A673 (cell line): ENCODE measurements around the gene SERGEF. TPM values are rescaled to one million over a fixed set of nuclear protein-coding genes. Genes with fewer than 3 reads are reported as not detected.

Source experiments
- BruUV-seq: library from RNA; stranded (reverse); fragments of 400-500 nt; replicated peaks from 2 replicates; lab custom pipeline; 2021; lab: Mats Ljungman, UMichigan
- CTCF ChIA-PET: fragments of 300-600 bp; sonication (Branson Sonifier 250); formaldehyde crosslinking; loops from one replicate; lab custom pipeline; 2022; ENCODE audit warnings: antibody characterized with exemption; lab: Charles Lee
- POLR2A ChIA-PET: fragments of 300-600 bp; sonication (Branson Sonifier 250); formaldehyde crosslinking; loops from one replicate; lab custom pipeline; 2022; ENCODE audit warnings: antibody characterized with exemption; ENCODE audit not compliant: low non-redundant PET; lab: Charles Lee
- DNase-seq: peaks from one replicate; pipeline ENCODE4 v3.0.0-alpha.2; 2015; ENCODE audit warnings: low spot score
- H3K27ac ChIP-seq: fragments of 200-600 bp; sonication (generic); 2 replicates; pipeline ENCODE4 v1.5.1; 2016; ENCODE audit warnings: mixed run types, low read depth, mild to moderate bottlenecking, mixed read lengths, antibody characterized with exemption, low read length; ENCODE audit not compliant: poor library complexity, severe bottlenecking
- H3K27me3 ChIP-seq: fragments of 200-600 bp; sonication (generic); replicated peaks from 2 replicates; pipeline ENCODE4 v1.6.1; 2017; ENCODE audit warnings: mixed run types, low read depth, mild to moderate bottlenecking, mixed read lengths, antibody characterized with exemption, low read length; ENCODE audit not compliant: insufficient read depth, poor library complexity
- H3K36me3 ChIP-seq: fragments of 200-600 bp; sonication (generic); 2 replicates; pipeline ENCODE4 v1.6.1; 2016; ENCODE audit warnings: mixed run types, mild to moderate bottlenecking, mixed read lengths, antibody characterized with exemption, low read length; ENCODE audit not compliant: insufficient read depth, poor library complexity, severe bottlenecking
- H3K4me1 ChIP-seq: fragments of 200-600 bp; sonication (generic); 2 replicates; pipeline ENCODE4 v1.6.1; 2017; ENCODE audit warnings: mixed run types, mild to moderate bottlenecking, mixed read lengths, antibody characterized with exemption, low read length; ENCODE audit not compliant: insufficient read depth, poor library complexity, severe bottlenecking
- H3K4me3 ChIP-seq: fragments of 200-600 bp; sonication (generic); 2 replicates; pipeline ENCODE4 v1.5.1; 2016; ENCODE audit warnings: low read depth, mixed run types, mild to moderate bottlenecking, mixed read lengths, low read length; ENCODE audit not compliant: poor library complexity, severe bottlenecking
- H3K9me3 ChIP-seq: fragments of 200-600 bp; sonication (generic); 2 replicates; pipeline ENCODE4 v1.6.1; 2016; ENCODE audit warnings: mixed run types, low read depth, mild to moderate bottlenecking, mixed read lengths, antibody characterized with exemption, low read length; ENCODE audit not compliant: poor library complexity, severe bottlenecking
- EZH2 ChIP-seq: fragments of 200-600 bp; sonication (generic); IDR thresholded peaks from 2 replicates; pipeline ENCODE4 v1.6.1; 2017; ENCODE audit warnings: borderline replicate concordance, low read depth, mild to moderate bottlenecking, mixed read lengths, antibody characterized with exemption, low read length; ENCODE audit not compliant: poor library complexity, severe bottlenecking
- intact Hi-C: fragments of 100-400 bp; cut with micrococcal nuclease; formaldehyde crosslinking; loops from one replicate; pipeline ENCODE4 v1.10.0; 2022; ENCODE audit not compliant: unreplicated experiment
- total RNA-seq: library from RNA; stranded (reverse); gene quantifications from 2 replicates; pipeline ENCODE4 v1.2.3, GENCODE V29; 2021
- TF ChIP-seq, protein P1 (sequence below): fragments of 300-800, 200-600 bp; sonication (generic); conservative IDR thresholded peaks from 2 replicates; pipeline ENCODE4 v1.5.1; 2017; ENCODE audit warnings: low read depth, mild to moderate bottlenecking, antibody characterized with exemption, low read length, moderate library complexity, mixed read lengths

The SERGEF gene
- total RNA-seq, 1 experiment from 2014 or later: 15.2 TPM

DNA sequence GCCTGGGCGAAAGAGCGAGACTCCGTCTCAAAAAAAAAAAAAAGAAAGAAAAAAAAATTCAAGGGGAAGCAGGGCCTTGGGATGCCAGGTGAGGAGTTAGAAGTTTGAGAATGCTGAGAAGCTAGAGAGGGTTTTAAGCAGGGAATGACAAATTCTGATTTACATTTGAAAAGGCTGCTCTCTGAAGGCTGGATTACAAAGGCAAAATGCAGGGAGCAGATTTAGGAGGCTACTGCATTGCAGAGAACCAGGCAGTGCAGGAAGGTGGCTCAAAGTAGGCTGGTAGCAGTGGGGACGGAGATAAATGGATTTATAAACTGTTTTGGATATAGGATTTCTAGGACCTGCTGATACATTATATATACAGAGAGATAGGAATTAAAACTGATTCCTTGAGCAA is 211.7 kb downstream of the SERGEF start:
- intact Hi-C loops: no loop called here
- no peaks in the 10 kb centered on the region for H3K9me3 ChIP-seq
- H3K27me3 ChIP-seq: no peaks in the 10 kb centered on the region
- BruUV-seq: no TSS peak
- no peaks in the 10 kb centered on the region for H3K36me3 ChIP-seq
- H3K27ac ChIP-seq: no peak overlapping the region
- DNase-seq: no peak
- TF ChIP-seq EZH2: no peak
- TF ChIP-seq, protein P1, sequence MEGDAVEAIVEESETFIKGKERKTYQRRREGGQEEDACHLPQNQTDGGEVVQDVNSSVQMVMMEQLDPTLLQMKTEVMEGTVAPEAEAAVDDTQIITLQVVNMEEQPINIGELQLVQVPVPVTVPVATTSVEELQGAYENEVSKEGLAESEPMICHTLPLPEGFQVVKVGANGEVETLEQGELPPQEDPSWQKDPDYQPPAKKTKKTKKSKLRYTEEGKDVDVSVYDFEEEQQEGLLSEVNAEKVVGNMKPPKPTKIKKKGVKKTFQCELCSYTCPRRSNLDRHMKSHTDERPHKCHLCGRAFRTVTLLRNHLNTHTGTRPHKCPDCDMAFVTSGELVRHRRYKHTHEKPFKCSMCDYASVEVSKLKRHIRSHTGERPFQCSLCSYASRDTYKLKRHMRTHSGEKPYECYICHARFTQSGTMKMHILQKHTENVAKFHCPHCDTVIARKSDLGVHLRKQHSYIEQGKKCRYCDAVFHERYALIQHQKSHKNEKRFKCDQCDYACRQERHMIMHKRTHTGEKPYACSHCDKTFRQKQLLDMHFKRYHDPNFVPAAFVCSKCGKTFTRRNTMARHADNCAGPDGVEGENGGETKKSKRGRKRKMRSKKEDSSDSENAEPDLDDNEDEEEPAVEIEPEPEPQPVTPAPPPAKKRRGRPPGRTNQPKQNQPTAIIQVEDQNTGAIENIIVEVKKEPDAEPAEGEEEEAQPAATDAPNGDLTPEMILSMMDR: no peak
- POLR2A ChIA-PET: no interaction called here
- H3K4me3 ChIP-seq: no peak overlapping the region
- CTCF ChIA-PET: no interaction called here
- no peaks in the 10 kb centered on the region for H3K4me1 ChIP-seq

DNA sequence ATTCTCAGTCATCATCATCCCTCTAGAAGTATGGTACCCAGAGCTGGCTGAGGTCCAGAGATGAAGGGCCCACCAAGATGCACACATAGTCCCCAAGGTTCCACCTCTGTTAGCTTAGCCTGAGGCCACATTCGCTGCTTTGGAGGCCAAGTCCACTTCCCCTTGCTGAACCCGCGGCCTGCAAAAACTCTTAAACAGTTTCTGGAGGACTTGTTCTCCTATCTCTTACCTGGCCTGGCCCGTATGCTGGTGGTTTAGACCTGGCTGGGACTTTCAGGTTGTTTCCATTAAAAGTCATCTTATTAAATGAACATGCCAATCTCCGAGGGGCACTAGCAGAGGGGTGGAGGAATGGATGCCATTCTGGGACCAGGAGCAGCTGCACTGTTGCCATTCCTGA is 213.7 kb downstream of the SERGEF start:
- no peaks in the 10 kb centered on the region for H3K9me3 ChIP-seq
- DNase-seq: no peak
- H3K4me3 ChIP-seq: no peak overlapping the region
- H3K27ac ChIP-seq: no peak overlapping the region
- no peaks in the 10 kb centered on the region for H3K27me3 ChIP-seq
- no peaks in the 10 kb centered on the region for H3K4me1 ChIP-seq
- ChIA-PET POLR2A (no interaction called here), CTCF (no interaction called here)
- TF ChIP-seq, protein P1: no peak
- no peak for TF ChIP-seq EZH2
- intact Hi-C loops: no loop called here
- no TSS peak for BruUV-seq
- no peaks in the 10 kb centered on the region for H3K36me3 ChIP-seq

DNA sequence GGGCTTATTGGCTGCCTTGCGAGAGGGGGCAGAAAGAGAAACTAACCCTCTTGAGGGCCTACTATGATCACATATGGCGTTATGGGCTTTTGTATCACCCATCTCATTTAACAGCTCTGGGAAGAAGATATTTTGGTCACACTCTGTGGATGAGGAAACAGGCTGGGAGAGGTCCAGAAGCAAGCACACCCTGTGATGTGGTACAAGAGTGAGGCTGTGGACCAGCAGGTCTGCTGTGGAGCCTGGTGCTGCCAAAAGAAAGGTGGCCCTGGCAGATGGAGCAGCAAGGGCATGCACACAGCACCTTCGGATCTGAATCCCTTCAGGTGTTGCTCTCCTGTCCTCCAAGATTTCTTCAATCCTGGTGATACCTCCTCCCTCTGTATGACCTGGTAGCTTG is 214.1 kb downstream of the SERGEF start:
- no peaks in the 10 kb centered on the region for H3K4me1 ChIP-seq
- ChIA-PET POLR2A (no interaction called here), CTCF (no interaction called here)
- no peak for DNase-seq
- TF ChIP-seq, protein P1: no peak
- TF ChIP-seq EZH2: no peak
- no peak overlapping the region for H3K27ac ChIP-seq
- H3K27me3 ChIP-seq: no peaks in the 10 kb centered on the region
- H3K4me3 ChIP-seq: no peak overlapping the region
- no TSS peak for BruUV-seq
- intact Hi-C loops: no loop called here
- H3K36me3 ChIP-seq: no peaks in the 10 kb centered on the region
- no peaks in the 10 kb centered on the region for H3K9me3 ChIP-seq
